GM12878 (cell line): Measurements from ENCODE around the gene APEX1. TPM values are rescaled to one million over a fixed set of nuclear protein-coding genes. Genes with fewer than 3 reads are reported as not detected.

ENCODE experiments used
- ATAC-seq: fragments of 200-7000 bp; cut with Tn5 transposase; 3 replicates; pipeline ENCODE4 v1.9.1; 2020; ENCODE audit warnings: mild to moderate bottlenecking, moderate library complexity
- BruUV-seq: library from RNA; stranded (reverse); fragments of 400-500 nt; replicated peaks from 2 replicates; lab custom pipeline; 2021; lab: Mats Ljungman, UMichigan
- CTCF ChIA-PET: fragments of 300-600 bp; sonication (Branson Sonifier 250); formaldehyde crosslinking; extraction: SDS; loops from one replicate; lab custom pipeline; 2021; ENCODE audit warnings: inconsistent platforms; lab: Yijun Ruan, JAX
- POLR2A ChIA-PET: fragments of 350-600 bp; formaldehyde crosslinking; extraction: SDS; loops from one replicate; lab custom pipeline; 2021; ENCODE audit warnings: inconsistent platforms; lab: Charles Lee
- RAD21 ChIA-PET: fragments of 300-600 bp; sonication (Branson Sonifier 250); formaldehyde crosslinking; loops from one replicate; lab custom pipeline; 2023; ENCODE audit warnings: antibody characterized with exemption; ENCODE audit not compliant: unreplicated experiment; lab: Charles Lee
- SMC1A ChIA-PET: fragments of 300-600 bp; sonication (Branson Sonifier 250); formaldehyde crosslinking; loops from one replicate; lab custom pipeline; 2023; ENCODE audit not compliant: unreplicated experiment, uncharacterized antibody; lab: Charles Lee
- DNase-seq: peaks from one replicate; pipeline ENCODE4 v3.0.0-alpha.2; 2011; ENCODE audit warnings: low read depth, low spot score
- FAIRE-seq: peaks from 3 replicates; lab custom pipeline; 2011; peaks lifted over from hg19 to GRCh38; lab: Jason Lieb, UNC
- H2AFZ ChIP-seq: 2 replicates; pipeline ENCODE4 v1.6.0; 2011; ENCODE audit warnings: low read depth, low read length, control low read depth; ENCODE audit not compliant: control insufficient read depth
- H3K27ac ChIP-seq: 2 replicates; pipeline ENCODE4 v1.5.1; 2011; ENCODE audit warnings: control low read depth; ENCODE audit not compliant: control insufficient read depth, insufficient read depth
- H3K27me3 ChIP-seq, 2 experiments: replicated peaks in 1 of 2; 2 replicates each; pipeline versions ENCODE4 v1.6.0 to v1.6.1; 2011; ENCODE audit warnings: low read length in 1 of 2; ENCODE audit not compliant: control insufficient read depth in 2 of 2, insufficient read depth in 2 of 2
- H3K36me3 ChIP-seq, 2 experiments: 2 replicates each; pipeline ENCODE4 v1.5.1; 2011; ENCODE audit warnings: low read length in 1 of 2; ENCODE audit not compliant: control insufficient read depth in 2 of 2, insufficient read depth in 2 of 2
- H3K4me1 ChIP-seq: 2 replicates; pipeline ENCODE4 v1.6.1; 2011; ENCODE audit warnings: mild to moderate bottlenecking, low read length, moderate library complexity, mixed read lengths; ENCODE audit not compliant: control insufficient read depth, insufficient read depth
- H3K4me2 ChIP-seq: 2 replicates; pipeline ENCODE4 v1.6.0; 2011; ENCODE audit warnings: control low read depth; ENCODE audit not compliant: control insufficient read depth, insufficient read depth
- H3K4me3 ChIP-seq: fragments of 200-600 bp; sonication (generic); 2 replicates; pipeline ENCODE4 v1.5.1; 2016
- H3K79me2 ChIP-seq: 2 replicates; pipeline ENCODE4 v1.6.0; 2011; ENCODE audit warnings: low read length; ENCODE audit not compliant: control insufficient read depth, insufficient read depth
- H3K9ac ChIP-seq: 2 replicates; pipeline ENCODE4 v1.8.0; 2011; ENCODE audit warnings: low read length, control low read depth, mixed read lengths; ENCODE audit not compliant: control insufficient read depth, insufficient read depth
- H3K9me3 ChIP-seq: replicated peaks from 3 replicates; pipeline ENCODE4 v1.5.1; 2011; ENCODE audit warnings: mild to moderate bottlenecking, low read length; ENCODE audit not compliant: control insufficient read depth, insufficient read depth
- H4K20me1 ChIP-seq: 2 replicates; pipeline ENCODE4 v1.6.0; 2011; ENCODE audit not compliant: control insufficient read depth, insufficient read depth
- CREB1 ChIP-seq: IDR thresholded peaks from 2 replicates; pipeline ENCODE4 v1.6.1; 2012; ENCODE audit warnings: low read depth, mild to moderate bottlenecking, inconsistent platforms
- EZH2 ChIP-seq: IDR thresholded peaks from 2 replicates; pipeline ENCODE4 v1.6.1; 2012; ENCODE audit warnings: low read depth, mild to moderate bottlenecking, control low read depth, inconsistent platforms, low read length, borderline replicate concordance; ENCODE audit not compliant: control insufficient read depth
- MEF2A ChIP-seq: IDR thresholded peaks from 2 replicates; pipeline ENCODE4 v1.6.1; 2011; ENCODE audit warnings: low read depth, mild to moderate bottlenecking, low read length, moderate library complexity; ENCODE audit not compliant: insufficient read depth
- NR2C1 ChIP-seq: fragments of 450-650 bp; IDR thresholded peaks from 2 replicates; pipeline ENCODE4 v1.6.1; 2017; ENCODE audit warnings: antibody characterized with exemption, mild to moderate bottlenecking, moderate library complexity
- PKNOX1 ChIP-seq: fragments of 450-650 bp; IDR thresholded peaks from 2 replicates; pipeline ENCODE4 v1.6.1; 2016; ENCODE audit warnings: mild to moderate bottlenecking
- REST ChIP-seq: IDR thresholded peaks from 2 replicates; pipeline ENCODE4 v1.6.1; 2012; ENCODE audit warnings: mild to moderate bottlenecking, low read depth, low read length
- SMAD5 ChIP-seq: IDR thresholded peaks from 2 replicates; pipeline ENCODE4 v1.6.1; 2016; ENCODE audit warnings: antibody characterized with exemption, low read depth
- TCF7 ChIP-seq: IDR thresholded peaks from 2 replicates; pipeline ENCODE4 v1.6.1; 2014; ENCODE audit warnings: antibody characterized with exemption, borderline replicate concordance
- ZBTB11 ChIP-seq: fragments of 450-650 bp; formaldehyde crosslinking; IDR thresholded peaks from 2 replicates; pipeline ENCODE4 v1.5.0; 2022; ENCODE audit warnings: mild to moderate bottlenecking, missing genetic modification characterization
- ZBTB4 ChIP-seq: fragments of 450-650 bp; formaldehyde crosslinking; IDR thresholded peaks from 2 replicates; pipeline ENCODE4 v1.4.0; 2022; ENCODE audit warnings: mild to moderate bottlenecking, moderate library complexity
- ZNF217 ChIP-seq: fragments of 450-650 bp; IDR thresholded peaks from 2 replicates; pipeline ENCODE4 v1.6.1; 2017; ENCODE audit warnings: antibody characterized with exemption, mild to moderate bottlenecking
- WGBS: methylation state at CpG from one replicate; pipeline ENCODE4 v1.1.6; 2016; ENCODE audit warnings: low lambda C conversion rate; ENCODE audit not compliant: insufficient replicate concordance, insufficient coverage; ENCODE audit errors: missing lambda C conversion rate; 5-methylcytosine and 5-hydroxymethylcytosine counted together
- in situ Hi-C: fragments of 300-500 bp; cut with MboI; formaldehyde crosslinking; loops from 9 replicates; pipeline ENCODE4 v1.14.3; 2018; ENCODE audit warnings: mixed read lengths
- intact Hi-C: fragments of 100-400 bp; cut with micrococcal nuclease; formaldehyde crosslinking; loops from one replicate; pipeline ENCODE4 v1.14.2; 2022; ENCODE audit not compliant: unreplicated experiment
- polyA plus RNA-seq, 11 experiments: library from polyadenylated mRNA; depleted of rRNA in 4 of 11; unstranded in 6 of 11; stranded (reverse) in 5 of 11; fragments of >200 nt; fragmentation: Nextera tagmentation in 4 of 11; fragmentation: Illumina TruSeq in 1 of 11; extraction: Ambion mirVana in 4 of 11; extraction: Trizol in 1 of 11; gene quantifications; 1 replicate in 1 of 11; 2 replicates in 10 of 11; pipeline versions ENCODE4 v1.2.1 to v1.2.3, GENCODE V29; 2011 to 2016; ENCODE audit warnings: inconsistent platforms in 2 of 11, missing spikeins in 2 of 11, low read depth in 1 of 11
- total RNA-seq, 4 experiments: library from RNA; depleted of rRNA in 3 of 4; stranded (reverse); fragments of >200 nt in 3 of 4; fragmentation: Illumina TruSeq in 1 of 4; extraction: Trizol in 1 of 4; gene quantifications; 2 replicates each; pipeline versions ENCODE4 v1.2.1 to v1.2.3, GENCODE V29; 2013 to 2021

APEX1 gene
- total and polyA plus RNA-seq, 10 of the 15 experiments (the other 5 are each of a cell fraction or from before 2014, with no cell fraction given), result 115 to 407 (median 300) TPM

- Histone ChIP-seq H3K4me2 (peak overlapping the region; percentile 83), H3K9ac (peak overlapping the region; percentile 91), H3K4me3 (peak overlapping the region; percentile 99), H4K20me1 (no peaks in the 10 kb centered on the region), H3K36me3 (no peaks in the 10 kb centered on the region), H2AFZ (peak overlapping the region; percentile 67), H3K79me2 (peaks cover 11% of the 10 kb centered on the region), H3K4me1 (peaks cover 4% of the 10 kb centered on the region), H3K27ac (peak overlapping the region; percentile 94), H3K9me3 (no peaks in the 10 kb centered on the region), H3K27me3 (no peaks in the 10 kb centered on the region)
- 0% methylated on average over 9 of the region's 9 CpGs for WGBS
- RAD21 ChIA-PET, result interaction anchor here (0.8 to 6.5 kb wide), 13 partner anchors 10 to 266 kb away, joined by 3 to 78 read pairs (median 5); partner anchors contain the start of genes APEX1, OSGEP, PARP2 and PIP4P1
- SMC1A ChIA-PET, result interaction anchor here (0.7 to 3.8 kb wide), 15 partner anchors 8 to 270 kb away, joined by 3 to 56 read pairs (median 13); partner anchors contain the start of genes APEX1, CCNB1IP1, OSGEP and PARP2
- TSS peak; percentile 94 for BruUV-seq
- in situ Hi-C loops, result loop anchor here (5.0 kb wide), 1 partner anchor 199 kb away; no protein-coding TSS in a partner anchor
- ATAC-seq (peak; percentile 55), FAIRE-seq (no peak), DNase-seq (no peak)
- POLR2A ChIA-PET, result interaction anchor here (0.5 to 3.7 kb wide), 10 partner anchors 9 to 86 kb away, joined by 3 to 29 read pairs (median 5); partner anchors contain the start of genes APEX1, OSGEP, PARP2 and PIP4P1
- intact Hi-C loops, result loop anchor here (1.0 to 5.0 kb wide), 7 partner anchors 14 to 269 kb away; partner anchors contain the start of genes APEX1, OSGEP, PARP2 and RNASE4
- CTCF ChIA-PET, result interaction anchor here (0.9 to 4.4 kb wide), 15 partner anchors 12 to 277 kb away, joined by 3 to 91 read pairs (median 20); partner anchors contain the start of genes APEX1, CCNB1IP1, OSGEP and PARP2
- TF ChIP-seq MEF2A, result no peak
- no peak for TF ChIP-seq REST
- TF ChIP-seq CREB1, result no peak
- no peak for TF ChIP-seq EZH2
- peak; percentile 95 for TF ChIP-seq PKNOX1
- TF ChIP-seq NR2C1, result no peak
- no peak for TF ChIP-seq ZBTB4 (CRISPR knock-in tag)
- no peak for TF ChIP-seq ZBTB11
- TF ChIP-seq ZNF217, result no peak
- 0 out of 2 replicates have a peak, but pooled peaks have one; percentile 17 for TF ChIP-seq SMAD5
- no peak for TF ChIP-seq TCF7
These were observed 41.3 kb upstream of the APEX1 start for GRCh38 chr14:20413744-20414082.
